HG02852 (cell line): ENCODE results near the gene ATP13A1.

Experiments
- ATAC-seq: cut with Tn5 transposase; IDR thresholded peaks from one replicate; pipeline ENCODE4 v1.9.1; 2021; ENCODE audit warnings: mild to moderate bottlenecking, moderate library complexity; ENCODE audit not compliant: unreplicated experiment

The ATP13A1 gene

GRCh38 chr19:19645233-19645870, 18.1 kb downstream of the ATP13A1 start:
- ATAC-seq, result no peak

GRCh38 chr19:19644054-19644388, 19.5 kb downstream of the ATP13A1 start:
- no peak for ATAC-seq

GRCh38 chr19:19643158-19644053, 20.1 kb downstream of the ATP13A1 start, which contains the start of gene GMIP:
TSS of gene GMIP (minus strand) at chr19:19643657. CDS start at chr19:19643529, 128 bp downstream.
- ATAC-seq, result peak; percentile 71

GRCh38 chr19:19642506-19643157, 20.8 kb downstream of the ATP13A1 start:
- peak; percentile 30 for ATAC-seq

GRCh38 chr19:19637523-19638251, 25.8 kb downstream of the ATP13A1 start:
- no peak for ATAC-seq

GRCh38 chr19:19637186-19637522, 26.3 kb downstream of the ATP13A1 start:
- ATAC-seq, result no peak

- ATAC-seq, result no peak
These were observed 26.8 kb downstream of the ATP13A1 start for GRCh38 chr19:19636573-19637185.

GRCh38 chr19:19635313-19635702, 28.2 kb downstream of the ATP13A1 start:
- ATAC-seq, result no peak

- no peak for ATAC-seq
These were observed 28.8 kb downstream of the ATP13A1 start for GRCh38 chr19:19634516-19635312.

- ATAC-seq, result no peak
These were observed 29.6 kb downstream of the ATP13A1 start for GRCh38 chr19:19633711-19634515.

GRCh38 chr19:19632661-19633060, 30.8 kb downstream of the ATP13A1 start:
- no peak for ATAC-seq

GRCh38 chr19:19631346-19631745, 32.1 kb downstream of the ATP13A1 start:
- ATAC-seq, result no peak

- no peak for ATAC-seq
These were observed 33.0 kb downstream of the ATP13A1 start for GRCh38 chr19:19630426-19630825.

- no peak for ATAC-seq
These were observed 33.4 kb downstream of the ATP13A1 start for GRCh38 chr19:19630062-19630414.

GRCh38 chr19:19628501-19629134, 34.9 kb downstream of the ATP13A1 start:
- ATAC-seq, result peak; percentile 7

GRCh38 chr19:19627621-19628500, 35.6 kb downstream of the ATP13A1 start, which contains the start of gene LPAR2:
TSS of gene LPAR2 (minus strand) at chr19:19628220. CDS start at chr19:19627275, 945 bp downstream.
- peak; percentile 60 for ATAC-seq
